Activated naive CD8-positive, alpha-beta T cell treated with anti-CD3 and anti-CD28 coated beads, Interleukin-2, amount 50 U/mL, for 16 hours (primary cell): Measurements from ENCODE around the gene CP.
"Not testable (repeated sequence)": the region's sequence is repeated elsewhere in the genome, so short reads cannot be mapped to it uniquely, and the experiment has no call there.

ENCODE experiments used
- DNase-seq: peaks from one replicate; pipeline ENCODE4 v3.0.0-alpha.2; 2020; ENCODE audit warnings: low read depth, low spot score

CP gene

DNA sequence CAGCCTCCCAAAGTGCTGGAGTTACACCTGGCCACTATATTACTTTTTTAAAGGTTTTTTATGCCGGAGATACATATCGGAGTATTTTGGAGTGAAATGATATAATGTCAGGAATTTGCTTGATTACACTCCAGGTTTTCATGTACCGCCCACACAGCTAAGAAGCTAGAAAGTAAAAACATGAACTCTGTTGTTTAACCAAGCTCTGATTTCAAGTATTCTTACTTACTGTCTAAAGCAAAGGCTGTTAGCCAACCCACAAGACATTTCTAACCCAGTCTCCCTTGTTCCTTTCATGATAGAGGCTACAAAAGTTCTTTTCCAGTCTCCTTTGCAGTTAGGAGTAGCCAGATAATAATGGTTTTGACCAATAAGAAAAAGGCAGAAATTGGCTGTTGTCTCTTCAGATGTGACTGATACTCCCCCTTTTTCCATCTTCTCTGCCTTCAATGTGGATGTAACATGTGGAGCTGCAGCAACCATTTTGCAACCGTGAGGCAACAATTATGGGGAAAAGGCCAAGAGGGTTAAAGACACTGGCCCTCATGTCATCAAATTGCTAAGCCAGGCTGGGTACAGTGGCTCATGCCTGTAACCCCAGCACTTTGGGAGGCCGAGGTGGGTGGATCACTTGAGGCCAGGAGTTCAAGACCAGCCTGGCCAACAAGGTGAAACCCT, 6.1 kb upstream of the CP start:
- DNase-seq: no peak

DNA sequence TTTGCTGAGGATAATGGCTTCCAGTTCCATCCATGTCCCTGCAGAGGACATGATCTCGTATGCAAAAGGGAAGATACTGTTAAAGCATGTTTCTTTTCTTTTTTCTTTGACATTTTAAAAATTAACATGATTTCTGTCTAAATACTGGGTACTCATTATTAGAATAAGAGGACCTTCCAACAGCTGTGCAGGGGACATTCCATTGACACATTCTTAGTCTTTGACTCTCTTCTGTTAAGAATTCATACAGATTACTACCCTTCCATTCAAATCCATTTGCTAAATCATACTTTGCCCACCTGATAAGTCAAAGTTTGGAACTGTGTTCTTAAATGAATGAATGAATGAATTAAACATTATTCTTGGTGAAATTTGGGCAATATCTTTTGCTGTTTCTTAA, 5.1 kb upstream of the CP start:
- no peak for DNase-seq

DNA sequence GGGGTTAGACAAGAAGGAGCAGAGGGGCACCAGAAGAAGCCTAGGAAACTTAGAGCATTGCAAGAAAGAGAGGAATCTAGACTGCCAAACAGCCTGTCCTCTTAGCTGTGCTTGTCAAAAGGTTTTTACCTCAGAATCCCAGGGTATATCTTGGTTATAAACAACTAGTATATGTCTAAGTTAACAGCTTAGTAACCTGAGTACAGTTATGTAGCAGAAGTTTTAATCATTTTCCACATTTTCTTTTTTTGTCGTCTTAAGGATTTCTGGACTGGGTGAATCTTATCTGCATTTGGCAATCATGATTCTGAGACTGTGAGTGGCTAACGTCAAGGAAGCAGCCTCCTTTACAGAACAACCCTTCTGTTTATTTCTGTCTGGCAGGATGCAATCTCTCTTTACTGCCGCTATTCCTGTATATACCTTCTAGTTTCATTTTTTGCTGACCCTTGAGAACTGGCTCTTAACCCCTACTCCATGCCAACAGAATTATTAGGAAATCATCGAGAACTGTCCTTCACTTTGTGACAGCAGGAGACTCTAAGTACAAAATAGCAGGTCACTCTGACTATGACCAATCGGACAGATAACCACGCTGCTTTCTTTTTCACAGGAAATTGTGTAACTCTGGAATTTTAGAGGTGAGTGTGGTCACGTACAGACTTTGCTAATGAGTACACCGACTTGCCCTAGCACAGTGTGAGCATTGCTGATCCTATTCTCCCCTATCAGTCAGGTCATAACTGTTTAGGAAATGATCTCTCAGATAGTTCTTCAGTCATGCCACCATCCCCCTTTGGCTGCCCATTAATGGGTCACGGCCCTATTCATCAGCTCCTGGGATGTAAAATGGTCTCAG, 3.3 kb upstream of the CP start:
- DNase-seq: no peak

DNA sequence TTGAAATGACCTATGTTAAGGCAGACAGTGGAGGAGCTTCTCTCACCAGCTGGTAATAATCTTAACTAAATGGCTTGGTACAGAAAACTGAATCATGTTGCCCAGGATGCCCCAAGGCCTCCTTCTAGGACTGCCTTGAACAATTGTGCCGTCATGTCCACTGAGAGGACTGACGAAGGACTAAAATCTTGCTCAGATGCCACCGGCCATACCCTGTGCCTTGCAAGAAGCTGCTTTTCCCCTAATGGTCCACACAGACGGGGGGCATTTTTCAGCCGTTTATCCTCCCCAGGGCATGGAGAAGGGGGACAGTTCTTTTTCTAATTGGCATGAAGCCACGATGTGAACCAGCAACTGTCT, 1.8 kb upstream of the CP start:
- DNase-seq: no peak

DNA sequence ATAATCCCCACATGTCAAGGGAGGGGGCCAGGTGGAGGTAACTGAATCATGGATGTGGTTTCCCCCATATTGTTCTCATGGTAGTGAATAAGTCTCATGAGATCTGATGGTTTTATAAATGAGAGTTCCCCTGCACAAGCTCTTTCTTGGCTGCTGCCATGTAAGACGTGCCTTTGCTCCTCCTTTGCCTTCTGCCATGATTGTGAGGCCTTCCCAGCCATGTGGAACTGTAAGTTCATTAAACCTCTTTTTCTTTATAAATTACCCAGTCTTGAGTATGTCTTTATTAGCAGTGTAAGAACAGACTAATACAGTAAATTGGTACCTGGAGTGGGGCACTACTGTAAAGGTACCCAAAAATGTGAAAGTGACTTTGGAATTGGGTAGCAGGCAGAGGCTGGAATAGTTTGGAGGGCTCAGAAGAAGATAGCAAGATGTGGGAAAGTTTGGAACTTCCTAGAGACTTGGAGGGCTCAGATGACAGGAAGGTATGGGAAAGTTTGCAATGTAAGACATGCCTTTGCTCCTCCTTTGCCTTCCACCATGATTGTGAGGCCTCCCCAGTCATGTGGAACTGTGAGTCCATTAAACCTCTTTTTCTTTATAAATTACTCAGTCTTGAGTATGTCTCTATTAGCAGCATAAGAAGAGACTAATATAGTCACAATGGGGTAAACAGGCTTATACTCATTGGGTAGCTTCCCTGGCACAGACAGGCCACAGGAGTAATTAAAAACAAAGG, 2.1 kb downstream of the CP start:
- not testable (repeated sequence) for DNase-seq

DNA sequence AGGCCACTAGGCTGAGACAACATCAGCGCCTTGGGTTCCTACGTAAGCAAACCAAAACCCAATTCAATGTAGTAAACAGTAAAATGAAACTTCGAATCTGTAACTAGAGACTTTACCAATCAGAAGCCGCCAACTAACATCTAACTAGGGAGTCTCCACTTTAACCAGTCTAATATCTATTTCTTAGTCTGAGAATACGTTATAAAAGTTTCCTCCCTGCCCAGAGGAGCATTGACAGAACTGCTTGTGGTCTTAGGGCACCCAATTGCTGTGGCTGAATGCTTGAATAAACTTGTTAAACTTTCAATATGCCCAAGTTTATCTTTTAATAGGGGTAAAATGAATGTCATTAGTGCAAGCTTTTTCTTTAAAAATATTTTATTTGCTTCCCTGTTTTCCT, 4.3 kb downstream of the CP start:
- no peak for DNase-seq

DNA sequence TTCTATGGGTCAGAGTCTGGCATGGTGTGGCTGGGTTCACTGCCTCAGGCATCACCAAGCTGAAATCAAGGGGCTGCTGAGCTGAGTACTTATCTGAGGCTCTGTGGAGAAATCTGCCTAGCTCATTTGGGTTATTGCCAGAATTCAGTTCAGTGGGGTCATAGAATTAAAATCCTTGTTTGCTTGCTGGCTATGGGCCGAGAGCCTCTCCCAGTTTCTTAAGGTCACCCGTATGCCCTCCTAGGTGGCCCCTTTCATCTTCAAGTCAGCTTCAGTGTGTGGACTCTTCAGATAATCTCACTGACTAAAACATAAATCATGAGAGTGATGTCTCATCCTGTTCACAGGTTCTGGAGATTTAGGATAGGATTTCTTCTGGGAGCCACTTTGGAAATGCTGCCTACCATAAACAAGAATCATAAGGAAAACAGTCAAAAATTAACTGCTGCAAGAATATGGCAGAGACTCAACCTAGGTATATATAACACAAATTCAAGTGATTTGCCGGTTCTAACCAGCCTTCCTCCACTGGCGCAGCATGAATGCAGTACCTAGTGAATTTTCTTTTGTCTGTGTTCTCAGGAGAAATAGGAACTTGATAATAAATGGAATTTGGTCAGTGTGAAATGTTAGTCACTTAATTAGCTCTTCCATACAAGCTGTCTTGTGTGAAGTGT, 5.3 kb downstream of the CP start:
- no peak for DNase-seq

DNA sequence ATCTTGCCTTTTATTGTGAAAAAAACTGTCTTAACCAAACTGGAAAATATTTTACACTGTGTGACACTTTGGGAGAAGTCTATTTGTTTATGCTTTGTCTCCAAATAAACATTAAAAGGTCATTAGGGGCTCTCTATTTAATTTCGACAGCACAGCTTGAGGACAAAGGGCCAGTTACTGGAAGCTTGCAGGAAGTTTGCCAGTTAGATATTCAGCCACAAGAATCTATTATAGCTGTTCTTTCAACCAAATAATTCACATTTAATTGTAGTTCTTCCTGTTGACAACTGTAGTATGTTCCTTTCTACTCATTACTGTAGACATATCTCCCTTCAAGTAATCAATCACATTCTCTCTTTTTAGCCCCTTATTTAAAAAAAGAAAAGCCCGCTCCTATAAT, 6.1 kb downstream of the CP start:
- DNase-seq: no peak

DNA sequence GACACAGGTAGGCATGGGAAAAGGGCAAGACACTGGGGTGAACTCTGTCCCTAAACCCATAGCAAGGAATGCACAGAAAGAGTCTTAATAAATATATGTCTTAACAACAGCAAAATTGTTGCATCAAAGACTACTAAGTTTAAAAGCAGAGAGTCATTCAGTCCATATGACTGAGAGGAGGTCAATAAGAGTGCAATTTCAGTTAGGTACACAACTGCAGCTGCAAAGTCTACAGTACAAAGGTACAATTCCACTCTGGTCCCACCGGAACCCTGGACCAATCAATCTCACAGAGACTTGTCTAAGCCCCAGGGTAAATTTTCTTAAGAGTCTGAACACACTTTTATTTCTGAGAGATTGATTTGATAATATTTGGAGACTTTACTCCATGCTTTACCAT, 6.9 kb downstream of the CP start:
- DNase-seq: no peak

DNA sequence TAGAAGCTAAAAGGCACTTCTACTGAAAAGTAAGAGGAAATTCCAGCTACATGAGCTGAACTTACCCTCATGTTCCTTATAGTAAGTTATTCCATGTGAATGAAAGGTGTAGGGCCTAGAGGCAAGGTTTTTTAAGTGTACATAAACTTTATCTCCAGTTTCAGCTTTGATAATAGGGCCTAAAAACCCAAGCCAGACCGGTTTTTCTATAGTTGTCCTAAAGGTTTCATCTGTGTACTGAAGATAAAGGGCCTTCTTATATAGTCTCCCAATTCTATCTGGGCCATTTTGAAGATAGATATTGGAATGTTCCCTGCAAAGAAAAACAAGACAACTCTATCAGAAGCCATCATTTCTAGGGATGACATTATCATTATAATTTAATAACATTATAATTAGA, 9.2 kb downstream of the CP start:
- DNase-seq: no peak

DNA sequence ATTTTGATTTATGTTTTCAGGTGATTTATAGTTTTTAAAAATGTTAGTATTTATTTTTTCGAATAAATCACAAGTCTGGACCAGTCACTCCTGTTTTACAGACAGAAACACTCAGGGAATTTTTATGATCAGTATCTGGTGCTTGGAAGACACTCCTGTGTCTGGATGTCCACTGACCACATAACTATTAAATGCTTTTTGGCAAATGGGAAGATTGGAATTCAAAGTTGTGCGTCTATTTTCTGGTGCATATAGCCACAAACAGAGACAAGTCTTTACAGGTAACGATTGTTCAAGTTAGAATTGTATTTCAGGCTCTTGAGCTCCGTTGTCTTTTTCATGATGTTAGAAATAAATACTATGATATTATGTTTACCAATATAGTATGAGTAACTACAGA, 12.2 kb downstream of the CP start:
- DNase-seq: no peak

DNA sequence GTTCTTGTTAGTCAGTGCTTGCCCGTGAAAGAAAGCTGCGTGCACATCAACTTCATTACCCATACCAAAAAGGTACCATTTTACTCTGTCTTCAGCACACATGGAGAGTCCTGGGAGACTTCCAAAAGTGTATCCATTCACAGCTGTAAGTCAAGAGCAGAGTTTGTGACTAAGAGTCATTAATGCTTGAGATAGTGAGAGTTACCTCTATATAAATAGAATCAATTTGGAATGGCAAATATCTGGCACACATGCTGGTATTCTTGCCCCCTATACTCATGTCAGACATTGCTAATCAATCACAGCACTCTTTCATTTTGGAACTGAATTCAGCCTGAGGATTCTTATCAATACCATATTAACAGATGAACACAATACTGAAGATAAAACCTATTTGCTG, 14.2 kb downstream of the CP start:
- no peak for DNase-seq

DNA sequence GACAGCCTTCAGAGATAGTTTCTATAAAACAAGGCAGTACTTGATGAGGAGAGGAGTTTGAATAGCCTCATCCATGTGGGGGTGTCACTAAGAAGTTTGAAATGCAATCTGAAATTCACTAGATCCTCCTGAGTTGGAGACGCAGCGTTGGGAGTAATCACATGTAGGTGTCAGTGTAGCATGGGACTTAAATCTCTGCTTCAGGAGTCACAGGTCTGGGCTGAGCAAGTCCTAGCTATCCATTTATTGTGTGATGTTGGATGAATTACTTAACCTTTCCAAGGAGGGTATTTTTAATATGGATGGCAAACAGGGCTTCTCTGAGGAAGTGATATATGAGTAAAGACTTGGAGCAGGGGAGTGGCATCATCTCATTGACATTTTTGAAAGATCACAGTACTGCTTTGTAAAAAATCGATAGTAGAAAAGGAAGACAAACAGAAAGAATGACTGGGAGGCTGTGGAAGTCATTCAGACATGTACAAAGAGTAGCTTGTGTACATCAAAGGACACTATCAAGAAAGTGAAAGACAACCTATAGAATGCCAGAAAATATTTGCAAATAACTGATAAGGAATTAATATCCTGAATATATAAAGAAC, 17.1 kb downstream of the CP start:
- no peak for DNase-seq

DNA sequence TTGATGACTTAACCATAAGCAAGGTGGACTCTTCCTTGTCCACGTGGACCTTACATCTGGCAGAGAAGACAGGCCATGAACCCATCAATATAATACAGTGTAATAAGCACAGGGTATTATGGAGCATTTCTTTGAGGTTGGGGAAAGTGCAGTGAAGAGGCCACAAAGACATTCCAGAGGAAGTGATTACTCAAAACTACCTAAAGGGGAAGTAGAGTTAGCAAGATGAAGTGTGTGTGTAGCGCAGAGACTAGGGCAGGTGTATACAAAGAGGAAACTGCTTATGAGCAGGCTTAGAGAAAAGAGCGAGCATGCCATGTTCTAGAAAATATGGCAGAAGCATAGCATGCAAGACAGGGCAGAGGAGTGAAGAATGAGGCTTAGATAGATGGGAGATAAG, 17.9 kb downstream of the CP start:
- DNase-seq: no peak

DNA sequence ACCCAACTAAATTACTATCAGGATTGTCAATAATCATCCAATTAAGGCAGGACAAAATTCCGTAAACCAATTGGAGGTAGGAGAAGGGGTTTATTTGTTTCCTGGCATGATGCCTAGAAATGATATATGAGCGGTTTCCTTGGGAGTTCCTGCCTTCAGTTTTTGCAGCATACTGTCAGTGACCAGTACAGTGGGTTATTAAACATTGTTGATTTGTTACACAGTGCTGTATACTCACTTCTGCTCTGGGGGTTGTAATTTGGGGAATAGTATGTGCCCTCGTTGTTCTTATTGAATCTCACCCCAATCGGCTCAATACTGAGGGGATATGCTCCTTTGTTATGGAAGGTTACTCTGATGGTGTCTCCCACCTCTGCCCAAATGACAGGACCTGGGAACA, 22.2 kb downstream of the CP start:
- no peak for DNase-seq

DNA sequence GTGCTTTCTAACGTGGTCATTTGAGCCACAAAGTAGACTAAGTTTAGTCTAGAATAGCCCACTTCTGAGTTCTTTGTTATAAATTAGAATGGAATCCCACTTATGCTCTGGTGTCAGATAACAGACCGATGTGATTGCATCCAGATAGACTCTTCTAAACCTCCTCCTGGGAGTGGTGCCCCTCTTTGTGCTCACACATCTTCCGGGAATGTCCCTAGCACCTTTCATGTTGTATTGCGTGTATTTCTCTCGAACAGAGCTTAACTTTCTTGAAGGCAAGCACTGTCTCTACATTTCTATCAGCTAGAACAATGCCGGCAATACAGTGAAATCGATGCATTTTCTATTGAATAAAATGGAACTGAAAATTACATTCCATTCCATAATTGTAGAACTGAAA, 23.0 kb downstream of the CP start:
- no peak for DNase-seq

DNA sequence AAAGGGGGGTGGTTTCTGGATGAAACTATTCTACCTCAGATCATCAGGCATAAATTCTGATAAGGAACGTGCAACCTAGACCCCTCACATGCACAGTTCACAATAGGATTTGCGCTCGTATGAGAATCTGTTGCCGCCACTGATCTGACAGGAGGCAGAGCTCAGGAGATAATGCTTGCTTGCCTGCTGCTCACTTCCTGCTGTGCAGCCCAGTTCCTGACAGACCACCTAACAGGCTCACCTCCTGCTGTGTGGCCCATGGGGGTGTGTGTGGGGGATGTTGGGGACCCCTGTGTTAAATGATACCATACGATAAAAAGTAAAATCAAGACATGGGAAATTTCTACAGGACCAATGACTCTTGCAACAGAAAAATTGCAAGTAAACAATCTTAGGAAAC, 24.0 kb downstream of the CP start:
- no peak for DNase-seq

DNA sequence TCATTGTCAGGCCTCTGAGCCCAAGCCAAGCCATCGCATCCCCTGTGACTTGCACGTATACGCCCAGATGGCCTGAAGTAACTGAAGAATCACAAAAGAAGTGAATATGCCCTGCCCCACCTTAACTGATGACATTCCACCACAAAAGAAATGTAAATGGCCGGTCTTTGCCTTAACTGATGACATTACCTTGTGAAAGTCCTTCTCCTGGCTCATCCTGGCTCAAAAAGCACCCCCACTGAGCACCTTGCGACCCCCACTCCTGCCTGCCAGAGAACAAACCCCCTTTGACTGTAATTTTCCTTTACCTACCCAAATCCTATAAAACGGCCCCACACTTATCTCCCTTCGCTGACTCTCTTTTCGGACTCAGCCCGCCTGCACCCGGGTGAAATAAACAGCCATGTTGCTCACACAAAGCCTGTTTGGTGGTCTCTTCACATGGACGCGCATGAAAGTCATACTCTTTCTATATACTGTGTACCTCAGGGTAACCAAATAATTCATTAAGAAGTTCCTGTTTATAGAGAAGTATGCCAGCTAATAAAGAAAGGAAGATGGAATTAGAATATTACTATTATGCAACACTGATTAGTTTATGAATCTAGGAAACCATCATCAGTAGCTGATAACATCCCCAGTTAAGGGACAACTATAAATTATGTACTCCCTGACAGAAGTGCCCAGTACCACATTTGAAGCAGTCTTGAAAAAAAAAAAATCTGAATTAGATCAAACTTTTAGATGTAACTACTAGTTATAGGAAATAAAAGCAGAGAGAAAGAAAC, 24.6 kb downstream of the CP start:
- not testable (repeated sequence) for DNase-seq

DNA sequence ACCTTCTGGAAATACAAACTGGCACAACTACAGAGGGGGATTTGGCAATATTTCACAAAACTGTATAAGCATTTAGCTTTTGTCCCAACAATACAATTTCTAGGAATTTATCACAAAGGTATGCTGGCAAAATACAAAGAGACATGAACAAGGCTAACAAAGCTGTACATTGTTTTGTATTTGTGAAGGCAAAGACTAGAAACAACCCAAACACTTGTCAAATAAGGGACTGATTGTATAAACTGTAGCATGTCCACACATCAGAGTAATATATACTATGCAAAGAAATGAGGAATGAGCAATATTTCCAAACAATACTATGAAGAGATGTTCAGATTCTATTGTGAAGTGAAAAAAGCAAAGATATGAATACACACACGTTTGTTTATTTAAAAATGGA, 26.4 kb downstream of the CP start:
- DNase-seq: no peak

DNA sequence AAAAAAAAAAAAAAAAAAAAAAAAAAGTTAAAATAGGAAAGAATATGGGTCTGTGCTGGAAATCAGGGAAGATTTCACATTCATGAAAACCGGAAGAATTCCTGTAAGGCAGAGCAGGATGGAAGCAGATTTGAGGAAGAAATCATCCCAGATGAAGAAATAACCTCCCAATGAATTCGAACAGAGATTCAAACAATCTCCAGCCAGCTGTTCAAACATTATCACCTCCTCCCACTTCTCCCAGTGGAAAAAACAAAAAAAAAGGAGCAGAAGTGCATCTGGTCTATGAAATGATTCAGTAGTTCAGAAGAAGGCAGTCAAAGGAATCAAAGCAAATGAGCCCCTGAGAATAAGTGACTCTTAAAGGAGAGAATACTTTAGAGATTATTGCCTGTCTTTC, 33.1 kb downstream of the CP start:
- DNase-seq: no peak

DNA sequence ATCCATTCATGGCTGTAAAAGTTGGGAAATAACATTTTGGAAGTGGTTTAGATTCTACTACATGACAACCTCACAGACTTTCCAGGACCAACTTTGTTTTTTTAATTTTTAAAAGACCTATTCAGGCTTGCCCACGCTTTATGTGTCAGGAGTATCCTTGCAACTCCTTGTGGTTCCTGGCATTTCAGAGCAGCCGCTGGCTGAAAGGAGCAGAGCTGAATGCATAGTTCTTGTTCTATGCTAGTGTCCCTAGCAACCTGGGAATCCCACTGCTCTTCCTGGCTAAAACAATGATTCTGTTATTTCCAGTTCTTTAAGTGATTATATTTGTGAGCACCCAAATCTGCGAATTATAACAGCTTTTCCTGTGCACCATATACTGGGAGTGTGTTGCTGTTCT, 34.9 kb downstream of the CP start:
- DNase-seq: no peak
